Keratinocyte (primary cell): ENCODE measurements around the gene AIG1. TPM values are rescaled to one million over a fixed set of nuclear protein-coding genes. Genes with fewer than 3 reads are reported as not detected.

Source experiments
- DNase-seq: peaks from one replicate; pipeline ENCODE4 v3.0.0-alpha.2; 2011; ENCODE audit warnings: low read depth, missing footprints, low spot score
- FAIRE-seq: peaks from 2 replicates; lab custom pipeline; 2011; peaks lifted over from hg19 to GRCh38; lab: Jason Lieb, UNC
- H2AFZ ChIP-seq: 2 replicates; pipeline ENCODE4 v1.6.0; 2012; ENCODE audit warnings: low read length, control low read depth, inconsistent platforms; ENCODE audit not compliant: control insufficient read depth
- H3K27ac ChIP-seq: 2 replicates; pipeline ENCODE4 v1.5.1; 2011; ENCODE audit warnings: low read length; ENCODE audit not compliant: control insufficient read depth, insufficient read depth
- H3K27me3 ChIP-seq: 3 replicates; pipeline ENCODE4 v1.6.0; 2011; ENCODE audit warnings: low read length; ENCODE audit not compliant: control insufficient read depth, insufficient read depth; ENCODE audit errors: extremely low read depth
- H3K36me3 ChIP-seq, 2 experiments: 2 replicates in 1 of 2; 3 replicates in 1 of 2; pipeline ENCODE4 v1.5.1; 2011; ENCODE audit warnings: low read length in 2 of 2, mild to moderate bottlenecking in 1 of 2; ENCODE audit not compliant: control insufficient read depth in 2 of 2, insufficient read depth in 2 of 2; ENCODE audit errors: extremely low read depth in 1 of 2
- H3K4me1 ChIP-seq: 3 replicates; pipeline ENCODE4 v1.5.1; 2011; ENCODE audit warnings: low read length; ENCODE audit not compliant: control insufficient read depth, insufficient read depth; ENCODE audit errors: extremely low read depth
- H3K4me2 ChIP-seq: 3 replicates; pipeline ENCODE4 v1.6.0; 2011; ENCODE audit warnings: low read depth, low read length; ENCODE audit not compliant: control insufficient read depth, insufficient read depth; ENCODE audit errors: extremely low read depth
- H3K4me3 ChIP-seq, 3 experiments: fragments of 200-600 bp in 1 of 3; sonication (generic) in 1 of 3; 2 replicates in 2 of 3; 3 replicates in 1 of 3; pipeline ENCODE4 v1.5.1; 2011 to 2016; ENCODE audit warnings: low read length in 3 of 3, mild to moderate bottlenecking in 3 of 3, control low read depth in 2 of 3, inconsistent platforms in 1 of 3, low read depth in 1 of 3, mixed read lengths in 1 of 3, mixed run types in 1 of 3, moderate library complexity in 1 of 3; ENCODE audit not compliant: control insufficient read depth in 2 of 3, insufficient read depth in 2 of 3; ENCODE audit errors: extremely low read depth in 1 of 3
- H3K79me2 ChIP-seq: 2 replicates; pipeline ENCODE4 v1.6.0; 2012; ENCODE audit warnings: low read length; ENCODE audit not compliant: control insufficient read depth, insufficient read depth
- H3K9ac ChIP-seq: 3 replicates; pipeline ENCODE4 v1.6.0; 2011; ENCODE audit warnings: low read length; ENCODE audit not compliant: control insufficient read depth, insufficient read depth; ENCODE audit errors: extremely low read depth
- H3K9me1 ChIP-seq: 3 replicates; pipeline ENCODE4 v1.6.0; 2011; ENCODE audit warnings: low read length; ENCODE audit not compliant: control insufficient read depth, insufficient read depth; ENCODE audit errors: extremely low read depth
- H3K9me3 ChIP-seq: 2 replicates; pipeline ENCODE4 v1.5.1; 2012; ENCODE audit warnings: low read depth, low read length; ENCODE audit not compliant: control insufficient read depth
- H4K20me1 ChIP-seq: 3 replicates; pipeline ENCODE4 v1.6.0; 2011; ENCODE audit warnings: low read length; ENCODE audit not compliant: control insufficient read depth, insufficient read depth; ENCODE audit errors: extremely low read depth
- CTCF ChIP-seq, 3 experiments: IDR thresholded peaks in 1 of 3; conservative IDR thresholded peaks in 1 of 3; optimal IDR thresholded peaks in 1 of 3; 2 replicates in 2 of 3; 3 replicates in 1 of 3; pipeline versions ENCODE3 to v1.5.1; 2011; ENCODE audit warnings: low read length in 3 of 3, mild to moderate bottlenecking in 3 of 3, moderate library complexity in 2 of 3, control low read depth in 1 of 3, inconsistent platforms in 1 of 3; ENCODE audit not compliant: insufficient read depth in 2 of 3; ENCODE audit errors: extremely low read depth in 1 of 3
- EZH2 ChIP-seq: IDR thresholded peaks from one replicate; pipeline ENCODE4 v1.6.1; 2012; ENCODE audit warnings: inconsistent platforms, mild to moderate bottlenecking, low read length, moderate library complexity
- dilution Hi-C: fragments of 300-500 bp; cut with MboI; formaldehyde crosslinking; loops from one replicate; pipeline ENCODE4 v1.7.0; 2020; ENCODE audit warnings: low sequenced_read_pairs; ENCODE audit not compliant: extremely low pct_ligation_motif_present
- polyA plus RNA-seq, 5 experiments: library from polyadenylated mRNA; depleted of rRNA in 3 of 5; stranded (reverse) in 3 of 5; stranded (forward) in 1 of 5; unstranded in 1 of 5; fragments of >200 nt; gene quantifications; 1 replicate in 1 of 5; 2 replicates in 3 of 5; 3 replicates in 1 of 5; pipeline versions ENCODE4 v1.2.1 to v1.2.3, GENCODE V29; 2011 to 2012; ENCODE audit warnings: missing spikeins in 2 of 5, low read depth in 1 of 5, low replicate concordance in 1 of 5

Gene AIG1
- polyA plus RNA-seq, 1 donor (not counting 4 experiments of a cell fraction or from before 2014, with no cell fraction given), result 77.1 TPM

GRCh38 chr6:143227675-143228074 is 167.0 kb downstream of the AIG1 start:
- H3K4me3 ChIP-seq, result no peak overlapping the region
- H3K9me1 ChIP-seq, result no peaks in the 10 kb centered on the region
- no peak overlapping the region for H2AFZ ChIP-seq
- no peaks in the 10 kb centered on the region for H4K20me1 ChIP-seq
- H3K9ac ChIP-seq, result no peak overlapping the region
- H3K4me1 ChIP-seq, result peaks cover 23% of the 10 kb centered on the region
- dilution Hi-C loops, result no loop called here
- no peak overlapping the region for H3K27ac ChIP-seq
- no peak overlapping the region for H3K4me2 ChIP-seq
- no peaks in the 10 kb centered on the region for H3K9me3 ChIP-seq
- no peak for FAIRE-seq
- DNase-seq, result no peak
- TF ChIP-seq EZH2, result no peak
- TF ChIP-seq CTCF (optimal IDR thresholded peaks at IDR 0.05 in 1 of 3, IDR thresholded peaks at IDR 0.05 in 1 of 3, conservative IDR thresholded peaks at IDR 0.05 in 1 of 3; ENCODE audit: extremely low read depth in 1 of 3, insufficient read depth in 2 of 3, low read length in 3 of 3), result no peak
- no peaks in the 10 kb centered on the region for H3K27me3 ChIP-seq
- H3K36me3 ChIP-seq, result no peaks in the 10 kb centered on the region
- no peaks in the 10 kb centered on the region for H3K79me2 ChIP-seq

GRCh38 chr6:143229400-143229799 is 168.7 kb downstream of the AIG1 start:
- FAIRE-seq (peak; percentile 23), DNase-seq (no peak)
- no peaks in the 10 kb centered on the region for H4K20me1 ChIP-seq
- no peaks in the 10 kb centered on the region for H3K9me3 ChIP-seq
- no peak overlapping the region for H3K9ac ChIP-seq
- no peaks in the 10 kb centered on the region for H3K79me2 ChIP-seq
- peaks cover 19% of the 10 kb centered on the region for H3K4me1 ChIP-seq
- H2AFZ ChIP-seq, result no peak overlapping the region
- no peaks in the 10 kb centered on the region for H3K9me1 ChIP-seq
- H3K27ac ChIP-seq, result no peak overlapping the region
- TF ChIP-seq EZH2, result no peak
- TF ChIP-seq CTCF (optimal IDR thresholded peaks at IDR 0.05 in 1 of 3, IDR thresholded peaks at IDR 0.05 in 1 of 3, conservative IDR thresholded peaks at IDR 0.05 in 1 of 3; ENCODE audit: extremely low read depth in 1 of 3, insufficient read depth in 2 of 3, low read length in 3 of 3), result no peak
- no peak overlapping the region for H3K4me3 ChIP-seq
- dilution Hi-C loops, result no loop called here
- no peak overlapping the region for H3K4me2 ChIP-seq
- H3K36me3 ChIP-seq, result no peaks in the 10 kb centered on the region
- H3K27me3 ChIP-seq, result no peaks in the 10 kb centered on the region
